ENCODE measurements around the gene B3GALT6. TPM values are rescaled to one million over a fixed set of nuclear protein-coding genes. Genes with fewer than 3 reads are reported as not detected.
A peak's percentile ranks its signal among the peaks of the same experiment; 100 is the strongest.

B3GALT6 gene
- total RNA-seq, 1 experiment from 2014 or later: 24.6 TPM

DNA sequence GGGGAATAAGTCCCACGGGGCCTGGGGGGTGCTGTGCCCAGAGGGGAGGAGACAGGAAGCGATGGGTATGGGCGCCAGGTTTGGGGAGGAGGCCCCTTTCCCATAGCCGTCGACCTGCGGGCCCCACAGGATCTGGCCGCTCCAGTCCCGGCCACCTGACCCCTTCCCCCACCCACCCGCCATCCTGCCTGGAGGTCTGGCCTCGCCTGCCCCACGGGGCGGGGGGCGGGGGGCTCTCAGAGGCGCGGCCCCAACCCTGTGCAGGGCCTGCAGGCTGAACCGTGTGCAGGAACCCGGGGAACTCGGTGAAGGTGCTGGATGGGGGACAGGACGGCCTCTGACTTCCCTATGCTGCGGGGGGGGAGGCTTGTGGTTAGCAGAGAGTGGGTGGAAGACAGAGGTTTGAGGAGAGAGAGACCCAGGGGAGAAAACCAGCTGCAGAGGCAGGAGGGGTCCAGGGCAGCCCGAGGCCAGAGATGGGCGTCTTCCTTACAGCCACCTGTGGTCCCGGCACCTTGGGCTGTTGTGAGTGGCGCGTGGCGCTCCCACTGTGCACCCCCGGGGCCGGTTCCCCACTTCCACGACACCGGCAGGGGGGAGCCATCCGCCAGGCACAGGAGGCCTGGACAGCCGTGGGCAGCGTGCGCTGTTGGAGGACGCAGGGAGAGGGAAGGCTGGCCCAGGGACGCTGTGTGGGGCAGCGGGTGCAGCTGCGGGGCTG, 23.2 kb upstream of the B3GALT6 start:
- ChIA-PET POLR2A (no interaction called here), CTCF (interaction anchor here (0.6 kb wide), 1 partner anchor 37 kb away, joined by 3 read pairs; no protein-coding TSS in a partner anchor)
- DNase-seq (ENCODE audit: unreplicated experiment): no peak
- TF ChIP-seq, protein P1, sequence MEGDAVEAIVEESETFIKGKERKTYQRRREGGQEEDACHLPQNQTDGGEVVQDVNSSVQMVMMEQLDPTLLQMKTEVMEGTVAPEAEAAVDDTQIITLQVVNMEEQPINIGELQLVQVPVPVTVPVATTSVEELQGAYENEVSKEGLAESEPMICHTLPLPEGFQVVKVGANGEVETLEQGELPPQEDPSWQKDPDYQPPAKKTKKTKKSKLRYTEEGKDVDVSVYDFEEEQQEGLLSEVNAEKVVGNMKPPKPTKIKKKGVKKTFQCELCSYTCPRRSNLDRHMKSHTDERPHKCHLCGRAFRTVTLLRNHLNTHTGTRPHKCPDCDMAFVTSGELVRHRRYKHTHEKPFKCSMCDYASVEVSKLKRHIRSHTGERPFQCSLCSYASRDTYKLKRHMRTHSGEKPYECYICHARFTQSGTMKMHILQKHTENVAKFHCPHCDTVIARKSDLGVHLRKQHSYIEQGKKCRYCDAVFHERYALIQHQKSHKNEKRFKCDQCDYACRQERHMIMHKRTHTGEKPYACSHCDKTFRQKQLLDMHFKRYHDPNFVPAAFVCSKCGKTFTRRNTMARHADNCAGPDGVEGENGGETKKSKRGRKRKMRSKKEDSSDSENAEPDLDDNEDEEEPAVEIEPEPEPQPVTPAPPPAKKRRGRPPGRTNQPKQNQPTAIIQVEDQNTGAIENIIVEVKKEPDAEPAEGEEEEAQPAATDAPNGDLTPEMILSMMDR (IDR thresholded peaks at IDR 0.05; ENCODE audit: unreplicated experiment): no peak
- no peak overlapping the region for H3K4me3 Mint-ChIP-seq (ENCODE audit: unreplicated experiment)
- H3K36me3 Mint-ChIP-seq (ENCODE audit: insufficient read depth, unreplicated experiment): peaks cover 5% of the 10 kb centered on the region
- intact Hi-C loops (cut with micrococcal nuclease): no loop called here
- H3K9me3 Mint-ChIP-seq (ENCODE audit: unreplicated experiment): no peaks in the 10 kb centered on the region
- H3K27ac Mint-ChIP-seq (ENCODE audit: low read depth, unreplicated experiment): peak overlapping the region; percentile 76
- H3K27me3 Mint-ChIP-seq (ENCODE audit: insufficient read depth, unreplicated experiment): no peaks in the 10 kb centered on the region
- BruUV-seq (replicated peaks): no TSS peak
- peaks cover 15% of the 10 kb centered on the region for H3K4me1 Mint-ChIP-seq (ENCODE audit: insufficient read depth, unreplicated experiment)

DNA sequence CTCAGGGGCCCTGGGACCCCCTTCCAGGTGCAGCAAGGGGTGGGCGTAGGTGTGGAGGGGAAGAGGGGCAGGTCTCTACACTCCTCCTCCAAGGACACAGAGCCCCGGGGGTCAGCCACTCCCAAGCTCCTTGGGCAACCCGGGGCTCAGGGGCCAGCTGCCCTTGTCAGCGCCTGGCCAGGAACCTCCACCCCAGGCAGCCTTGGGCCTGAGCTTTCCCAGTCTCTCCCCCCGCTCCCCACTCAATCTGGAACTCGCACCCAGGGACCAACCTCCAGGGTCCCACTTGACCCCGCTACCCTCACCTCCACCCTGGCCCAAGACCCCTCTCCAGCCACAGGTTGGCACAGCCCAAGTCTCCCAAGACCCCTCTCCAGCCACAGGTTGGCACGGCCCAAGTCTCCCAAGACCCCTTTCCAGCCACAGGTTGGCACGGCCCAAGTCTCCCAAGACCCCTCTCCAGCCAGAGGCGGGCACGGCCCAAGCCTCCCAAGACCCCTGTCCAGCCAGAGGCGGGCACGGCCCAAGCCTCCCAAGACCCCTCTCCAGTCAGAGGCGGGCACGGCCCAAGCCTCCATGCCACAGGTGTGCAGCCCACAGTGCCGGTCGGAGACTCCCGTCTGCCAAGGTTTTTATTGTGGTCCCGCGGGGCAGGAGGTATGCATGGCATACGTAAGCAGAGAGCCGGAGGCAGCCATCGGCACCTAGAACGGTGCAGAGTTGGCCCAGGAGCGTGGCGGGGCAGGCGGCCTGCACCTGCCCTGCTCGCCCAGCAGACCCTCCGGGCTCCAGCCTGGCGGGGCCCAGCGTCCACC, 21.1 kb upstream of the B3GALT6 start:
- H3K9me3 Mint-ChIP-seq (ENCODE audit: unreplicated experiment): no peaks in the 10 kb centered on the region
- no peaks in the 10 kb centered on the region for H3K27me3 Mint-ChIP-seq (ENCODE audit: insufficient read depth, unreplicated experiment)
- POLR2A ChIA-PET: interaction anchor here (0.6 kb wide), 1 partner anchor 100 kb away, joined by 3 read pairs; no protein-coding TSS in a partner anchor
- CTCF ChIA-PET: no interaction called here
- no peak overlapping the region for H3K4me3 Mint-ChIP-seq (ENCODE audit: unreplicated experiment)
- no TSS peak for BruUV-seq (replicated peaks)
- peaks cover 15% of the 10 kb centered on the region for H3K4me1 Mint-ChIP-seq (ENCODE audit: insufficient read depth, unreplicated experiment)
- intact Hi-C loops (cut with micrococcal nuclease): no loop called here
- TF ChIP-seq, protein P1 (IDR thresholded peaks at IDR 0.05; ENCODE audit: unreplicated experiment): no peak
- peaks cover 5% of the 10 kb centered on the region for H3K36me3 Mint-ChIP-seq (ENCODE audit: insufficient read depth, unreplicated experiment)
- no peak overlapping the region for H3K27ac Mint-ChIP-seq (ENCODE audit: low read depth, unreplicated experiment)
- no peak for DNase-seq (ENCODE audit: unreplicated experiment)

DNA sequence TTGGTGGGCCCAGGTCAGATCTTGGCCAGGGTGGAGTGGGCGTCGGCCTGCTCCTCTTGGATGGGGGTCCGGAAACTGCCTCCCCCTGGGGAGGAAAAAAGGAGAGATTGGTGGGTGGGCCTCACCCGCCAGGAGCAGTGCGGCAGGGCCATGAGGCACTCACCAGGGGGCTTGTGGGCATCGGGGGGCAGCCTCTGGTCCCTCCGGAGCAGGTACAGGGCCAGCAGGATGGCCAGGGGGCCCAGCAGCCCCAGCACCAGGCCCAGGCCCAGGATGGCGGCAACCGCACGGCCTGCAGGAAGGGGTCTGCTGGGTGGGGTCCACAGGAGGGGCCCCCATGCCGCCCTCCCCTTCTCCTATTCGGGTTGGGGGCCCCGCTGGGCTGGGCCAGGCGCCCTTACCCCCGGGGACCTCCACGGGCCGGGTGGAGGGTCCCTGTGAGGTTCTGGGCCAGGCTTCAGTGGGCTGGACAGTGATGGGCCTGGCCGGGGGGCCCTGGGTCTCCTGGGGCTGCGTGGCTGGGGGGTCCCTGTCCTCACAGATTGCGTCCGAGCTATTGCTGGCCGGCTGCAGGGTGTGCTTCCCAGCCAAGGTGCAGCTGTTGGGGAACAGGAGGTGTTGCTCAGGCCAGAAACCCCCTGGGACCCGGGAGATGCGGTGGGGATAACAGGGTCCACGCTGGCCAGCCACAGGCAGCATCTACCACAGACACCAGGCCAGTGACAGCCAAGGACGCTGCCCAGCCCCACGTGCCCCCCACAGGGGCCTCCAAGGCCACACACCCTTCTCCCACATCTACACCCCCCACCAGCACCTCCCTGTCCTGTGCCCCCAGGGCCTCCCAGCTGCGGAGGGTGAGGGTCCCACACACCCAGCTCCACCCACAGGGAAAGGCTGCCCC, 20.2 kb upstream of the B3GALT6 start:
- TF ChIP-seq, protein P1 (IDR thresholded peaks at IDR 0.05; ENCODE audit: unreplicated experiment): no peak
- Mint-ChIP-seq H3K27me3 (ENCODE audit: insufficient read depth, unreplicated experiment) (no peaks in the 10 kb centered on the region), H3K9me3 (ENCODE audit: unreplicated experiment) (no peaks in the 10 kb centered on the region), H3K4me1 (ENCODE audit: insufficient read depth, unreplicated experiment) (peaks cover 15% of the 10 kb centered on the region), H3K27ac (ENCODE audit: low read depth, unreplicated experiment) (no peak overlapping the region), H3K36me3 (ENCODE audit: insufficient read depth, unreplicated experiment) (peaks cover 10% of the 10 kb centered on the region), H3K4me3 (ENCODE audit: unreplicated experiment) (no peak overlapping the region)
- DNase-seq (ENCODE audit: unreplicated experiment): no peak
- ChIA-PET CTCF (no interaction called here), POLR2A (no interaction called here)
- intact Hi-C loops (cut with micrococcal nuclease): no loop called here
- BruUV-seq (replicated peaks): no TSS peak
